Kidney (tissue), 14 donors: ENCODE measurements around the gene PGLYRP2. TPM values are rescaled to one million over a fixed set of nuclear protein-coding genes. Genes with fewer than 3 reads are reported as not detected.

Source experiments
- DNase-seq, 5 donors: peaks; one replicate each; pipeline ENCODE4 v3.0.0-alpha.2; 2013 to 2020
- FAIRE-seq: peaks from 2 replicates; lab custom pipeline; 2012; peaks lifted over from hg19 to GRCh38; lab: Jason Lieb, UNC
- H3K27ac ChIP-seq, 2 donors: one replicate each; pipeline ENCODE4 v1.7.0; 2013; ENCODE audit warnings: low read depth in 2 of 2, low read length in 2 of 2, inconsistent platforms in 1 of 2
- H3K27me3 ChIP-seq: one replicate; pipeline ENCODE4 v1.7.1; 2013; ENCODE audit warnings: low read length, inconsistent platforms; ENCODE audit not compliant: control insufficient read depth, insufficient read depth
- H3K36me3 ChIP-seq, 3 donors: one replicate each; pipeline versions ENCODE4 v1.7.0 to v1.7.1; 2013; ENCODE audit warnings: low read length in 3 of 3, control low read depth in 1 of 3, inconsistent platforms in 1 of 3; ENCODE audit not compliant: insufficient read depth in 3 of 3, control insufficient read depth in 2 of 3
- H3K4me1 ChIP-seq, 3 donors: one replicate each; pipeline versions ENCODE4 v1.7.0 to v1.7.1; 2013; ENCODE audit warnings: low read length in 3 of 3, inconsistent platforms in 1 of 3, low read depth in 1 of 3; ENCODE audit not compliant: control insufficient read depth in 2 of 3, insufficient read depth in 2 of 3
- H3K4me3 ChIP-seq, 3 donors: one replicate each; pipeline versions ENCODE4 v1.7.0 to v1.8.1; 2013; ENCODE audit warnings: low read length in 3 of 3, control low read depth in 1 of 3, inconsistent platforms in 1 of 3
- H3K9ac ChIP-seq, 3 donors: one replicate each; pipeline versions ENCODE4 v1.7.0 to v1.7.1; 2013; ENCODE audit warnings: low read length in 3 of 3, control low read depth in 1 of 3, inconsistent platforms in 1 of 3
- H3K9me3 ChIP-seq, 3 donors: one replicate each; pipeline versions ENCODE4 v1.7.0 to v1.7.1; 2013; ENCODE audit warnings: low read length in 3 of 3, control low read depth in 1 of 3, inconsistent platforms in 1 of 3; ENCODE audit not compliant: control insufficient read depth in 2 of 3, insufficient read depth in 1 of 3
- intact Hi-C: fragments of 100-400 bp; cut with DNase I; formaldehyde crosslinking; loops from one replicate; pipeline ENCODE4 v1.11.1; 2022
- polyA plus RNA-seq: library from polyadenylated mRNA; stranded (reverse); fragments of 350-450 nt; fragmentation: Illumina TruSeq; extraction: RNeasy Lipid Tissue Mini Kit (QIAGEN cat#74804); gene quantifications from one replicate; pipeline ENCODE4 v1.2.3, GENCODE V29; 2014; ENCODE audit warnings: low read depth, low replicate concordance; ENCODE audit not compliant: insufficient read depth
- total RNA-seq: library from RNA; stranded (reverse); fragmentation: NEBNext Ultra II Directional; extraction: Animal tissue kit (Norgen Biotek cat#: 25700); gene quantifications from one replicate; pipeline ENCODE4 v1.2.1, GENCODE V29; 2021
- TF ChIP-seq, protein P1 (sequence below): IDR thresholded peaks from 3 replicates; pipeline ENCODE4 v1.5.1; 2012; ENCODE audit warnings: mild to moderate bottlenecking, moderate library complexity, borderline replicate concordance; ENCODE audit not compliant: insufficient read depth; ENCODE audit errors: extremely low read depth
- donor health status: control.
- donor health status: control.
- donor health status: control.
- donor health status: control.
- donor health status: control.
- donor health status: DM: yes; HTN: yes; CAD: no.
- donor health status: Normal renal cell carcinoma (clear cell type).

PGLYRP2 gene
- total and polyA plus RNA-seq, 2 donors from 2014 or later: not detected

DNA sequence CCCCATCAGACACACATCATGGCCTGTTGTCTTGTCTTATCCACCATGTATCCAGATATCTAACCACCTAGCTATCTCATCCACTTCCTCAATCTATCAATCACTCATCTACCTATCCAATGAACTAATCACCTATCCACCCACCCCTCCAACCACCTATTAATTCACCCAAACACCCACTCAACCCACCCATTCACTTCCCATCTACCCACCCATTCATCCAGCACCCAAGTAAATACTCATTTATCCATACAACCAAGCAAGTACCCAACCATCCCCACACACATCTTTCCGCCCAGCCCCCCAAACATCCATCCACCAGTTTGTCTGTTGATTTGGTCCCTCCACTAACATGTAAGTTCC lies 28.8 kb downstream of the PGLYRP2 start:
- TF ChIP-seq, protein P1, sequence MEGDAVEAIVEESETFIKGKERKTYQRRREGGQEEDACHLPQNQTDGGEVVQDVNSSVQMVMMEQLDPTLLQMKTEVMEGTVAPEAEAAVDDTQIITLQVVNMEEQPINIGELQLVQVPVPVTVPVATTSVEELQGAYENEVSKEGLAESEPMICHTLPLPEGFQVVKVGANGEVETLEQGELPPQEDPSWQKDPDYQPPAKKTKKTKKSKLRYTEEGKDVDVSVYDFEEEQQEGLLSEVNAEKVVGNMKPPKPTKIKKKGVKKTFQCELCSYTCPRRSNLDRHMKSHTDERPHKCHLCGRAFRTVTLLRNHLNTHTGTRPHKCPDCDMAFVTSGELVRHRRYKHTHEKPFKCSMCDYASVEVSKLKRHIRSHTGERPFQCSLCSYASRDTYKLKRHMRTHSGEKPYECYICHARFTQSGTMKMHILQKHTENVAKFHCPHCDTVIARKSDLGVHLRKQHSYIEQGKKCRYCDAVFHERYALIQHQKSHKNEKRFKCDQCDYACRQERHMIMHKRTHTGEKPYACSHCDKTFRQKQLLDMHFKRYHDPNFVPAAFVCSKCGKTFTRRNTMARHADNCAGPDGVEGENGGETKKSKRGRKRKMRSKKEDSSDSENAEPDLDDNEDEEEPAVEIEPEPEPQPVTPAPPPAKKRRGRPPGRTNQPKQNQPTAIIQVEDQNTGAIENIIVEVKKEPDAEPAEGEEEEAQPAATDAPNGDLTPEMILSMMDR: no peak
- Histone ChIP-seq H3K4me3 (no peak overlapping the region), H3K27me3 (no peaks in the 10 kb centered on the region), H3K9ac (no peak overlapping the region), H3K36me3 (no peaks in the 10 kb centered on the region), H3K27ac (peak overlapping the region; percentile 18 to 28), H3K4me1 (peaks cover 0 to 11% (median 0%) of the 10 kb centered on the region in 3 donors), H3K9me3 (no peaks in the 10 kb centered on the region)
- no peak for FAIRE-seq
- peak in 1 of 5 donors; percentile 44 for DNase-seq
- intact Hi-C loops: no loop called here

DNA sequence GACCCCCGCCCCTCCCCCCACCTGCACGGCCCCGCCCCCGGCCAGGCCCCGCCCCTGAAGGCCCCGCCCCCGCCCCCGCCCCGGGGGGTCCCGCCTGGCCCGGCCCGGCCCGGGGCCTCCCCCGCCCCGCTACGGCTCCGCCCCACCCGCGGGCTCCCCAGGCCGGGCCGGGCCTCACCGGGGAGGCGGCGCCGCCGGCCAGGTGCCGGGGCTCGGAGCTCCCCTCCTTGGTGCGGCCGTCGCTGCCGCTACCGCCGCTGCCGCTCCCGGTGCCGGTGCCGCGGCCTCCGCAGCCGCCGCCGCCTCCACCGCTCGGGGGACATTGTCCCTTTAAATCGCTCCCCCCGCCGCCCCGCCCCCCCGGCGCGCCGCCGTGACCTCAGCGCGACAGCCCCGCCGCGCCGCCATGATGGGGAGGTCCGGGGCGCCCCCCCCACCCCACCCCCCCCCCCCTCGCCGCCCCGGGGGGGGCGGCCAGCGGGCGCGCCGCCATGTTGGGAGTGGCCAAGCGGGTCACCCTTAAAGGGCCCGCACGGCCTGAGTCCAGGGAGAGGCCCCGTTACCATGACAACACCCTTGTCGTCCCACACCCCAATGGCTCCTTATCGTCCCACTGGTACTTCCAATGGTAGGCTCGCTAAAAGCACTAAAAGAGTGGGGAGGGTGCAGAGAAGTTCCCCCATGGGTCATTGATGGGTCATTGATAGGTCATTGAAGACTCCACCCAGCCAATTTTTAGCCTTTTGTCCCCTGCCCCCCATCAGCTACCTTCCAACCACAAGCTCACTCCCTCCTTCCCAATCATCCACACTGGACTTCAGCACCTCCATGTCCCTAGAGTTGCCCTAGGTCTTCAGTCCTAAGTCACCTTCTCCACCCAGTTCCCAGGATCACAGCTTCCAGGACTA lies 29.4 kb downstream of the PGLYRP2 start, which contains the start of gene WIZ:
Gene WIZ, minus strand, starts transcription at position 337 of the 908 bp plus-strand sequence. CDS start 1,649 bp downstream, outside the sequence.
- peaks cover 0 to 11% (median 0%) of the 10 kb centered on the region in 3 donors for H3K4me1 ChIP-seq
- H3K4me3 ChIP-seq: peak within 1 kb of the TSS; percentile 43 to 61 (median 48)
- FAIRE-seq (no peak), DNase-seq (peak; percentile 71 to 96 (median 89))
- peak within 1 kb of the TSS; percentile 18 to 28 for H3K27ac ChIP-seq
- H3K36me3 ChIP-seq: no peaks in the 10 kb centered on the region
- H3K27me3 ChIP-seq: no peaks in the 10 kb centered on the region
- H3K9me3 ChIP-seq: no peaks in the 10 kb centered on the region
- peak within 1 kb of the TSS in 2 of 3 donors; percentile 32 to 51 for H3K9ac ChIP-seq
- TF ChIP-seq, protein P1: no peak
- intact Hi-C loops: no loop called here

DNA sequence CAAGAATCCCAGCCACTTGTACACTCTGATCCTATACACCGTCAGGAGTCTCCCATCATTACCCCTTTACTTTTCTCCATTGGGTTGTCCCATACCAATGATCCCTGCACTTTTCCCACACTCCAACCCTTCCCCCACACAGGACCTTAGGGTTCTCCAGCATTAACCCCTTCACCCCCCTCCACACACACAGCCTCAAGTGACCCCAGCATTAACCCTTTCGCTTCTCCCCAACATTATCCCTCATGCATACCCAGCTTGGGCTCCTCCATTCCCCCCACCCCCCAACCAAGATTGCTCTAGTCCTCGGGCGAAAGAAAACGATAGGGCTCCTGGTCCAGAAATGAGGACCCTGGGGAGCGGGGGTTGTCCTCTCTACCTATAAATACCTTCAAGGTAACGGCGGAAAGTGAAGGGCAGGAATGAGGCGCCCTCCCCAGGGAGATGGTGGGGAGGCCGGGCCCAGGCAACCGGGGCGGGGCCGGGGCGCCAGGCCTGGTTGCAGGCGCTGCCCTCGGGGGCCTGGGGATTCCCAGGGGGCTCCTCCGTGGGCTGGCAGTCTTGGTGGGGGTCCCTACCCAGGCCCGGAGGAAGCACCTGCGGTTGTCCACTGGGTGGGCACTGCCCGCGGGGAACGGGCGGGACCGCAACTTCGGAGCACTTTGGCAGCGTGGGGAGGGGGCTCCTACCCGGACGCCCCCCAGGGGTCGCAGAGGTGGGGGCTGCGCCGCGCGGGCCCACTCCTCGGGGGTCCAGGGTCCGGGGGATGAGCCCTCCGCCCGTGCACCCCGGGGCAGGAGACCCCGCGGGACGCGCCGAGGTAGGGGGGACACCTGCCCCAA lies 30.3 kb downstream of the PGLYRP2 start:
- H3K36me3 ChIP-seq: no peaks in the 10 kb centered on the region
- DNase-seq: peak in 3 of 5 donors; percentile 9 to 87 (median 82)
- intact Hi-C loops: no loop called here
- peaks cover 0 to 11% (median 0%) of the 10 kb centered on the region in 3 donors for H3K4me1 ChIP-seq
- no peaks in the 10 kb centered on the region for H3K9me3 ChIP-seq
- TF ChIP-seq, protein P1: no peak
- H3K27me3 ChIP-seq: no peaks in the 10 kb centered on the region
- H3K27ac ChIP-seq: no peak overlapping the region
- no peak for FAIRE-seq
- H3K9ac ChIP-seq: peak overlapping the region in 2 of 3 donors; percentile 32 to 51
- H3K4me3 ChIP-seq: peak overlapping the region; percentile 31 to 61 (median 48)
